PC-3 (cell line): ENCODE measurements around the gene PBXIP1. TPM values are rescaled to one million over a fixed set of nuclear protein-coding genes. Genes with fewer than 3 reads are reported as not detected.

ENCODE experiments used
- ATAC-seq: fragments of 200-7000 bp; cut with Tn5 transposase; 2 replicates; pipeline ENCODE4 v1.9.1; 2020; ENCODE audit warnings: mild to moderate bottlenecking, moderate library complexity
- BruUV-seq: library from RNA; stranded (reverse); fragments of 400-500 nt; replicated peaks from 2 replicates; lab custom pipeline; 2021; lab: Mats Ljungman, UMichigan
- CTCF ChIA-PET: fragments of 300-600 bp; sonication (Branson Sonifier 250); formaldehyde crosslinking; loops from one replicate; lab custom pipeline; 2022; ENCODE audit warnings: antibody characterized with exemption; lab: Charles Lee
- POLR2A ChIA-PET: fragments of 300-600 bp; sonication (Branson Sonifier 250); formaldehyde crosslinking; loops from one replicate; lab custom pipeline; 2022; ENCODE audit warnings: antibody characterized with exemption; ENCODE audit not compliant: unreplicated experiment; lab: Charles Lee
- DNase-seq: peaks from one replicate; pipeline ENCODE4 v3.0.0-alpha.2; 2015
- H2AFZ ChIP-seq: fragments of 300-600 bp; sonication (generic); 2 replicates; pipeline ENCODE4 v1.6.0; 2016; ENCODE audit warnings: antibody characterized with exemption, low read length
- H3F3A ChIP-seq: fragments of 300-600 bp; sonication (generic); one replicate; pipeline ENCODE4 v1.6.0; 2017; ENCODE audit warnings: antibody characterized with exemption, low read length, control low read depth, mild to moderate bottlenecking; ENCODE audit not compliant: unreplicated experiment
- H3K27ac ChIP-seq: fragments of 300-600 bp; sonication (generic); 2 replicates; pipeline ENCODE4 v1.5.1; 2016; ENCODE audit warnings: mild to moderate bottlenecking, low read length
- H3K27me3 ChIP-seq: fragments of 300-600 bp; sonication (generic); 2 replicates; pipeline ENCODE4 v1.6.1; 2016; ENCODE audit warnings: low read length, mixed read lengths
- H3K36me3 ChIP-seq: fragments of 300-600 bp; sonication (generic); 2 replicates; pipeline ENCODE4 v1.6.1; 2016; ENCODE audit warnings: low read depth, mixed run types, low read length, mixed read lengths
- H3K4me1 ChIP-seq: fragments of 300-600 bp; sonication (generic); 2 replicates; pipeline ENCODE4 v1.5.1; 2016; ENCODE audit warnings: low read length; ENCODE audit not compliant: insufficient read depth
- H3K4me2 ChIP-seq: fragments of 300-600 bp; sonication (generic); 2 replicates; pipeline ENCODE4 v1.6.0; 2016; ENCODE audit warnings: low read length
- H3K4me3 ChIP-seq: fragments of 300-600 bp; sonication (generic); 2 replicates; pipeline ENCODE4 v1.5.1; 2016; ENCODE audit warnings: mild to moderate bottlenecking, low read length, mixed read lengths
- H3K79me2 ChIP-seq: fragments of 300-600 bp; sonication (generic); 2 replicates; pipeline ENCODE4 v1.6.1; 2017; ENCODE audit warnings: low read length, mixed read lengths
- H3K9ac ChIP-seq: fragments of 300-600 bp; sonication (generic); 2 replicates; pipeline ENCODE4 v1.6.0; 2016; ENCODE audit warnings: mild to moderate bottlenecking, low read length
- H3K9me2 ChIP-seq: fragments of 300-600 bp; sonication (generic); replicated peaks from 2 replicates; pipeline ENCODE4 v1.6.1; 2016; ENCODE audit warnings: mixed run types, low read length, mixed read lengths
- H3K9me3 ChIP-seq: fragments of 300-600 bp; sonication (generic); 2 replicates; pipeline ENCODE4 v1.6.1; 2016; ENCODE audit warnings: low read length, mixed read lengths
- H4K20me1 ChIP-seq: fragments of 300-600 bp; sonication (generic); 2 replicates; pipeline ENCODE4 v1.6.1; 2016; ENCODE audit warnings: low read length, mixed read lengths
- CTCF ChIP-seq: fragments of 300-600 bp; sonication (generic); conservative IDR thresholded peaks from 2 replicates; pipeline ENCODE4 v1.5.1; 2017; ENCODE audit warnings: antibody characterized with exemption, low read depth, mild to moderate bottlenecking, low read length
- EZH2 ChIP-seq: fragments of 300-600 bp; sonication (generic); IDR thresholded peaks from one replicate; pipeline ENCODE4 v1.6.1; 2017; ENCODE audit warnings: antibody characterized with exemption, mild to moderate bottlenecking, low read length; ENCODE audit not compliant: unreplicated experiment
- EZH2phosphoT487 ChIP-seq: fragments of 300-600 bp; sonication (generic); IDR thresholded peaks from 2 replicates; pipeline ENCODE4 v1.6.1; 2018; ENCODE audit warnings: mild to moderate bottlenecking, antibody characterized with exemption, low read length, borderline replicate concordance
- intact Hi-C: fragments of 100-400 bp; cut with micrococcal nuclease; formaldehyde crosslinking; loops from 2 replicates; pipeline ENCODE4 v1.9.0; 2023
- total RNA-seq: library from RNA; depleted of rRNA; stranded (reverse); fragments of >200 nt; gene quantifications from 2 replicates; pipeline ENCODE4 v1.2.3, GENCODE V29; 2014

The PBXIP1 gene
- total RNA-seq, 1 experiment from 2014 or later = 35.4 TPM

GRCh38 chr1:154963643-154964042 is 7.7 kb upstream of the PBXIP1 start:
- peaks cover 17% of the 10 kb centered on the region for H3K4me1 ChIP-seq
- no peak overlapping the region for H3K4me3 ChIP-seq
- H3K27ac ChIP-seq = no peak overlapping the region
- H3K9ac ChIP-seq = no peak overlapping the region
- DNase-seq = no peak
- H3F3A ChIP-seq = no peaks in the 10 kb centered on the region
- no TSS peak for BruUV-seq
- peaks cover 51% of the 10 kb centered on the region for H3K36me3 ChIP-seq
- peaks cover 42% of the 10 kb centered on the region for H3K79me2 ChIP-seq
- H3K4me2 ChIP-seq = no peak overlapping the region
- no peaks in the 10 kb centered on the region for H3K27me3 ChIP-seq
- no peaks in the 10 kb centered on the region for H3K9me3 ChIP-seq
- ATAC-seq = no peak
- intact Hi-C loops = loop anchor here (1.0 kb wide), 1 partner anchor 9 kb away; no protein-coding TSS in a partner anchor
- H2AFZ ChIP-seq = no peak overlapping the region
- H4K20me1 ChIP-seq = no peaks in the 10 kb centered on the region
- POLR2A ChIA-PET = no interaction called here
- H3K9me2 ChIP-seq = no peaks in the 10 kb centered on the region
- CTCF ChIA-PET = no interaction called here
- TF ChIP-seq CTCF = no peak
- no peak for TF ChIP-seq EZH2phosphoT487
- TF ChIP-seq EZH2 = no peak

GRCh38 chr1:154962795-154963330 is 7.0 kb upstream of the PBXIP1 start:
- CTCF ChIA-PET = no interaction called here

More at GRCh38 chr1:154962795-154963330, 7.0 kb upstream of the PBXIP1 start:
- Histone ChIP-seq H4K20me1 (no peaks in the 10 kb centered on the region), H3K79me2 (peaks cover 42% of the 10 kb centered on the region), H3K9me3 (no peaks in the 10 kb centered on the region), H3F3A (no peaks in the 10 kb centered on the region), H3K36me3 (peaks cover 49% of the 10 kb centered on the region), H3K4me2 (peak overlapping the region; percentile 88), H3K4me1 (peaks cover 17% of the 10 kb centered on the region), H3K9me2 (no peaks in the 10 kb centered on the region), H3K9ac (peak overlapping the region; percentile 96), H3K4me3 (peak overlapping the region; percentile 71), H3K27me3 (no peaks in the 10 kb centered on the region), H2AFZ (no peak overlapping the region), H3K27ac (no peak overlapping the region)
- no peak for ATAC-seq
- DNase-seq = no peak
- no peak for TF ChIP-seq EZH2
- TF ChIP-seq EZH2phosphoT487 = no peak
- no peak for TF ChIP-seq CTCF
- no TSS peak for BruUV-seq
- POLR2A ChIA-PET = no interaction called here
- intact Hi-C loops = no loop called here
